HG03159 (cell line): Measurements from ENCODE around the gene GPR108.
"Not testable (repeated sequence)": the region's sequence is repeated elsewhere in the genome, so short reads cannot be mapped to it uniquely, and the experiment has no call there.

Experiments
- ATAC-seq: cut with Tn5 transposase; IDR thresholded peaks from one replicate; pipeline ENCODE4 v1.9.1; 2021; ENCODE audit warnings: mild to moderate bottlenecking, moderate library complexity; ENCODE audit not compliant: unreplicated experiment

GPR108 gene

DNA sequence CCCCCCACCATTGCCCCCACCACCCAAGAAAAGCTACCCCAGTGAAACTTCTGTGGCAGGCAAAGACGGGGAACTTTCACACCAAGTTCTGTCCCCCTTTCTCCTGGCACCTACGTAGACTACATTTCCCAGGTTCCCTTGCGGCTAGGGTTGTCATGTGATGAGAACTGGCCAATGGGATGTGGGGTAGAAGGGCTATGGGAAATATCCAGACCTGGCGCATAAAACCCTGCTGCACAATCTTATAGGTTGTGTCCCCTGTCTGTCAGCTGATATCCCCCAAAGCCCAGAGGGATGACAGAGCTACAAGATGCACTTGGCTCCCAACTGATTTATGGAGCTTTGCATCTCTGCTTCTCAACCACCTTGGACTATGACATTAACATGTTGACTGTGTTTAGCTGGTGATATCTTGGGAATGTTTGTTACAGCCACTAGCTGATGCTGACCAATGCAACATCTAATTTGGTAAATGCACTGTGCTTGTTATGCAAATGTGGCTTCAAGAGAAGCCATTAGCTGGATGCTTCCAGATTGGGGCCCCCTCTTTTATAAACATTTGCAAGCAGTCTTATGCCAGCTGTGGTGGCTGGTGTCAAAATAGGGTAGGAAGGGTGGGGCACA is 23.8 kb upstream of the GPR108 start:
- no peak for ATAC-seq

DNA sequence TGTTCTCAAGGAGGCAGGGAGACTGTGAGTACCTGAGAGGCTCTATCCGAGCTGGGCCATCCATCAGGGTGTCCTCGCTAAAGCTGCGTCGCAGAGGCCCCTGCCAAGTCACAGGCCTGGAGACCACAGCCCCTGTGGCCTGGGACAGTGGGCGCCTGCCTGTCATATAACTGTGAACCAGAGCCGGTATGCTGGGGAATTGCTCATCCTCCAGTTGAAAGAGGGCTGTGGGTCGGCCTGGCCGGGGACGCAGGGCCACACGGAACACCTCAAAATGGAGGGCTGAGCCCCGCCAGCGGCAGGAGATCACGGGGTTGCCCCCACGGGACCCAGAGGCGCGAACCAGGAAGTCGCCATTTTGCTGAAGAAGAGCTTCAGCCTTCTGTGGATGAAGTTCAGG is 23.2 kb upstream of the GPR108 start:
- no peak for ATAC-seq

DNA sequence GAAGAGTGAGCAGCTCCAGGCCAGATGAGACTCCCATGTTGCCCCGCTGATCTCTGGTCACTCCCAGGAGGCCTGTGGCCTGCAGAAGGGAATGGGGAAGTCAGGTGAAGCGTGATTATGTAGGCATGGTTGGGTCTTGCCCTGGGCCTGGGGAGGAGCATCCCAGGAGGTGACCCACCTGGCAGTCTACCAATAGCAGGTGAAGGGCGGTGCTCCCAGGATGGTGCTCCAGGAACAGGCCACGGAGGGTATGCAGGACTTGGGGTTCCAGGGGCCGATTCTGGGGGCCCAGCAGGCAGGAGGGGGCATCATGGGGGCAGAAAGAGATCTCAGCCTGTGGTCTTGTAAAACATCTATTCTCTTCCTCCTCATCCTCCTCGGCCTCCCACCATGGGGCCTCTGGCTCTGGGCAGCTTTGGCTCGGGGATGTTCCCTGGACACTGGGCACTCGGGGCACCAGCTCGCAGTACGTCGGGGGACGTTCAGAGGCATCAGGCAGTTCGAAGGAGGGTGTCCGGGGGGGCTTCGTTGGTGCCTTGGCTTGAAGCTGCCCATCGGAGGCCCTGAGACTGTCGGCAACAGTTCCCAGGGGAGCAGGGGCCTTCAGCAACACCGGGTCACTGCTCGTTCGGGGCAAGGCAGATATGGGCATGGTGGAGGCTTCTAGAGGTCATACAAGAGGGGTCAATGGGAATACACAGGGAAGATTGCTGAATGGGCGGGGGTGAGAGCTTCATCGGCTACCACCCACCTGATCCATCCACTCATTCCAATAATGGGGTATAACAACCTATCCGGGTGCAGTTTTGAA is 17.5 kb upstream of the GPR108 start:
- ATAC-seq = no peak

DNA sequence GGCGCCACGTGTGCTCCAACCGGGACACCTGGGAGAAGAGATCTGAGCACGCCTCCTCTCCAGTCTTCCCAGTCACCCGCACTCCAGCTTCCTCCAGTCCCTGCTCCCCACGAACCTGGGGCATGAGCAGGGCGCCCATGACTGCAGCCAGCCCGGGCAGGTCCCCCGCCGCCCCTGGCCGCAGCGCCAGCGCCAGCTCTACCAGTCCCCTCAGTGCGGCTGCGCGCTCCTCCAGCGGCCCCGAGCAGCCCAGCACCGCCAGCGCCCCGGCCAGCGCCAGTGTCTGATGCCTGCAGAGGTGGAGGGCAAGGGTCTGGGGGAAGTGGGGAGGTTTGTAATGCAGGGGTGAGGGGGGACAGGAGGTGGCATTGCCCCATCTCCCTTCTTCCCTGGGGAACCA is 16.8 kb upstream of the GPR108 start:
- no peak for ATAC-seq

DNA sequence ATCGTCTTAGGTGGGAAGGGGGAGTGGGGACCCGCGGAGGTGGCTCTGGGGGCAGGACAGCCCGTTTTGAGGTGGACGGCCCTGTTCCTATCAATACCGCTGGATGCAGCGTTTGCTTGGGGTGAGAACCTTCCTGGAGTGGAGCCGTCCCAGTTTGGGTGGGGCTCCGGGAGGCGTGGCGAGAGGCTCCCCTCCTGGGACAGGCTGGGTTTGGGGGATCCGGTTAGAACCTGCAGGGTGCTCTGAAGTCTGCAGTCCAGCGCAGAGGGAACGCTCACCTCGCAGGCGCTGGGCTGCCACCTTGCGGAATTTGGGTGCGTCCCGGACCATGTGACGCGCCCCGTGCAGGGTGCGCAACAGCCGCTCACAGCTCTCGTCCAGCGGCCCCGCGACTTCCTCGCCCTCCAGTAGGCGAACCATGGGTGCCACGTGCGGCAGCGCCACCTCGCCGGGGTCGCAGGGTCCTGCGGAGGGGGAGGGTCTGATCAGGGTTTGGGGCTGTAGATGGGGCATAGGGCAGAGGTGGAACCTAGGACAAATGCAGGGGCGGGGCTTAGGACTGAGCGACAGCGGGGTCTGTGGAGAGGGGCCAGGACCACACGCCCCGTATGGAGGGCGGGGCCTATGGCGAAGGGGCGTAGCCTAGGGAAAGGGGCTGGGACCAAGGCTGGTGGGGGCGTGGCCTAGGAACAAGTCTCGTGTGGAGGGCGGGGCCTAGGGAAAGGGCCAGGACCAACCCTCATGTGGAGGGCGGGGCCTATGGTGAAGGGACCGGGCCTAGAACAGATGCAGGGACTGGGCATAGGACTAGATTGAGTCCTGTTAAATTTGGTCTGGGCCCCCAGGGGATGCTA is 16.0 kb upstream of the GPR108 start:
- peak; percentile 84 for ATAC-seq

DNA sequence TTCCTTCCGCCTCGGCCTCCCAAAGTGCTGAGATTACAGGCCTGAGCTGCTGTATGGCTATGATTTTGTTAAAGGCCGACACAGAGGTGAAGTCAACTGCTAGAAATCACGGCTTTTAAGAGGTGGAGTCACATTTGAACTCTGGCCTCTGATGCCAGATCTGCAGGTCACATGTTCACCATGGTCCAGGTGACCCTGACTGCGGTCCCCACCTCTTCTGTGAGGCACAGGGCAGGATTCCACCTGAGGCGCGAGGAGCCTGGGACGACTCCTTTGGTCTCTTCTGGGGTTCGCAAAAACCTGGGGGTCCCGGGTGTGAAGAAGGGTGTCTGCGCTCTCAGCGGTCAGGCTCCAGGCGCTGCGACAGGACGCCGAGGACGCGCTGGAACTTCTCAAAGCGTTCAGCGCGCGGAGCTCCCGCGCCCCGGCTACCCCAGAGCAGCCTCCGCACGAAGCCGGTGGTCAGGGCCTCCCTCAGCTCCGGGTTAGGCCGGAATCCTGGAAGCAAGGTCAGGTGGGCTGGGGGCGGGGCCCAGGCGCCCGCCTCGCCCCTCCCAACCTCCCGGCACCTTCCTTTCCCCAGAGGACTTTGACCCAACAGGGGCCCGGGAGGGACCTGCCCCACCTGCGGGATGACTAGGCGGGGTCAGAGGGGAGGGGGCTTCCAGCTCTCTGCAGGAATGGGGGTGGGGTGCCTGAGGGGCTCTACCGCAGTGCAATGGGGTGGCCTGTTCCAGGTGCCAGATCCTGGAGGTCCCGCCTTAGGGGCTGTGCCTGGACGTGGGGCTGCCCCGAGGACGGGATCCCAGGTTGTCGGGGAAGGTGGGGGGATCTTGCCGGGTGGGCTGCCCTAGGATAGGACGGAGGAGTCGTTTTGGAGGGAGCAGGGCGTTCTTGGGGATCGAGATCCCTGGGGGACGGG is 15.1 kb upstream of the GPR108 start:
- ATAC-seq = no peak

DNA sequence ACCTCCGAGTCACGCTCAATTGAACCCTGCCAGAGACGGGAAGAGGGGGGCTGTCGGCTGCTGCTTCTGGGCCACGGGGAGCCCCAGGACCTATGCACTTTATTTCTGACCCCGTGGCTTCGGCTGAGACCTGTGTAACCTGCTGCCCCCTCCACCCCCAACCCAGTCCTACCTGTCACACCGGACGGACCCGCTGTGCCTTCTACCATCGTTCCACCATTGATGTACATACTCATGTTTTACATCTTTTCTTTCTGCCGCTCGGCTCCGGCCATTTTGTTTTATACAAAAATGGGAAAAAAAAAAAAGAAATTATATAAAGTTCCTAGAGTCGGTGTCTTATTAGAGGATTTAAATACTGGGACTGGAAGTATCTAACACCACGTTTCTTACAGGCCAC is 13.8 kb upstream of the GPR108 start:
- ATAC-seq = no peak

DNA sequence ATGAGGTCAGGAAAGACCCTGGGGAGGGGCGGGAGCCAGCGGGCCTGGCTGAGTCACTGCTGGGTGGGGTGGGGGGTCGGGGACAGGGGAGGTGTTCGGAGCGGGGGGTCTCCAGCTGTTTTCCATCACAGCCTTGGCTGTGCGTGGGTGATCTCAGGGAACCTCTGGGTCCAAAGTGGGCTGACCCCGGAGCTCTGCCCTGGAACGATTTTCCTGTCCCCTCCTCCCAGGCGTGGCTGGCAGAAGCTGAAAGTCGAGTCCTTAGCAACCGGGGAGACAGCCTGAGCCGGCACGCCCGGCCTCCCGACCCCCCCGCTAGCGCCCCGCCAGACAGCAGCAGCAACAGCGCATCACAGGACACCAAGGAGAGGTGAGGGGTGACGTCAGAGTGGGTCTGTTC is 12.7 kb upstream of the GPR108 start:
- ATAC-seq = no peak

DNA sequence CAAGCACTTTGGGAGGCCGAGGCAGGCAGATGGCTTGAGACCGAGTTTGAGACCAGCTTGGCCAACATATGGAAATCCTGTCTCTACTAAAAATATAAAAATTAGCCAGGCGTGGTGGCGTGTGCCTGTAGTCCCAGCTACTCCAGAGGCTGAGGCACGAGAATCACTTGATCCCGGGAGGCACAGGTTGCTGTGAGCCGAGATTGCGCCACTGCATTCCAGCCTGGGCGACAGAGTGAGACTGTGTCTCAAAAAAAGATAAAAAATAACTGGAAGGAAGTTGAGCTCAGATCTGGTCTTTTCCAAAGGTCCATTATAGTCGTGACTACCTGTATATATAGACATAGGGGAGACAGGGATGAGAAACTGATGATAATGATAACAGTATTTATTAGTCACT is 11.2 kb upstream of the GPR108 start:
- ATAC-seq = not testable (repeated sequence)

DNA sequence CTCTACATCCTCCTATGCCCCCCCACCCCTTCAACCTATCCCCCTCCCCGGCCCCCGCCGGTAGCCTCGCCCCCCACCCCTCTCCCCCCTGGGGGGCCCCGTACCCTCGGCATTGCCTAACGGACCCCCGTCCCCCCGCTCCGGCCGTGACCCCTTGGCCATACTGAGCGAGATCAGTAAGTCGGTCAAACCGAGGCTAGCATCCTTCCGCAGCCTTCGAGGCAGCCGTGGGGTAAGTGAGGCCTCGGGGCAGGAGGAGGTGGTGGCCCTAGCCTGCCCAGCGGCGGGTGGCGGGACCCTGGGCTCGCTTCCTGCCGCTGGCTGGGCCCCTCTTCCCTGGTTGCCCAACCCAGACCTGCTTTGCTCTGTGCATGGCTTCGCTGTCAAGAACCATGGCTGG is 8.6 kb upstream of the GPR108 start:
- ATAC-seq = no peak

DNA sequence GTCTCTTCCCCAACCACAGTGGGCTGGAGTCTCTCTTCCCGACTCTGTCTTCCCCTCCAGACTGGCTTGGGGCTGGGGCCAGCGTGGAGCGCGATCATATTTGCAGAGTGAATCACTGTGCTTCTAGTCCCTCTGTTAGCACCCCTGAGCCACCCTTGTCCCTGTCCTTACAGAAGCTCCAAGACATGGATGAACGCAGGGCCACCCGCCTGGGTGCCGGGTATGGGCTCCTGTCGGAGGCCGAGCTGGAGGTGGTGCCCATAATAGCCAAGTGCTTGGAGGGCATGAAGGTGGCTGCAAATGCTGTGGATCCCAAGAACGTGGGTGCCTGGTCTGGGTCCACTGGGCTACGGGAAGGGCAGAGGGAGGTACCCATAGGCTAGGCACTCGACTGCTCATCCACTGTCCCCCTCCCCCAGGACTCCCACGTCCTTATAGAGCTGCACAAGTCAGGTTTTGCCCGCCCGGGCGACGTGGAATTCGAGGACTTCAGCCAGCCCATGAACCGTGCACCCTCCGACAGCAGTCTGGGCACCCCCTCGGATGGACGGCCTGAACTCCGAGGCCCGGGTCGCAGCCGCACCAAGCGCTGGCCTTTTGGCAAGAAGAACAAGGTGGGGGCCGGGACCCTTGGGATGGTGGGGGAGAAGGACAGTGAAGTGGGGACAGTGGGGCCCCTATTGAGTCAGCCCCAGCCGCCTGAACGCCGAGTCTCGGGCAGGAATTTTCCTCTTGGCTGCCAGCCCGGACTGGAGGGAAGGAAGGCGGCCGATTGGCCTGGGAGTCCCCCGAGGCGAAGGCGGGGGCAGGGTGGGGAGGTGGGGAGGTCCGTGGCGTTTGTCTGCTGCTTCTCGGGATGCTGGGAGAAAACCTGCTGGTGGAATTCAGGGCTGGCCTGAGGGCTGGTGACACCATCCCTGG is 7.3 kb upstream of the GPR108 start:
- no peak for ATAC-seq

DNA sequence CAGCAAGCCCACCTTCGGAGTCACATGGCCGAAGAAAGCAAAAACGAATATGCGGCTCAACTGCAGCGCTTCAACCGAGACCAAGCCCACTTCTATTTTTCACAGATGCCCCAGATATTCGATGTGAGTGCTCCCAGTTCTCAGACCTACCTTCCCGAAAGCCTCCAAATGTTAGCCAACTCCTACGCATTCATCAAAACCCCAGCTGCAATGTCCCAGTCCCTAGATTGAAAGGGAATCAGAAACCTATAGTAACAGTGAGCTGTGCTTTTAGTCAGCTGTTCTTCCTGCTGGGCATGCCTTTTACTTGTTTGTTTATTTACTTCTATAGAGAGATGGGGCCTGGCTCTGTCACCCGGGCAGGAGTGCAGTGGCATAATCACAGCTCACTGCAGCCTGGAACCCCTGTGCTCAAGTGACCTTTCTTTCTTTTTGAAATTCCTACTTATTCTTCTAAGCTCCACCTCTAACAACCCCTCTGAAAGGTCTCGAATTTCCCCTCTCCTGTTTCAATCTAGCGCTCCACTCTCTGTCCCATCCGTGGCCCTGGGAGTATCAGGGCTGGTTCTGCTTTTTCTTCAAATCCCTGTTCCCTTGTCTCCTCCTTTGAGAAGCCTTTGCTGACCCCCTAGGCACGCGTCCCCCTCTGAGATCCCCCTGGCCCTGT is 6.5 kb upstream of the GPR108 start:
- no peak for ATAC-seq

DNA sequence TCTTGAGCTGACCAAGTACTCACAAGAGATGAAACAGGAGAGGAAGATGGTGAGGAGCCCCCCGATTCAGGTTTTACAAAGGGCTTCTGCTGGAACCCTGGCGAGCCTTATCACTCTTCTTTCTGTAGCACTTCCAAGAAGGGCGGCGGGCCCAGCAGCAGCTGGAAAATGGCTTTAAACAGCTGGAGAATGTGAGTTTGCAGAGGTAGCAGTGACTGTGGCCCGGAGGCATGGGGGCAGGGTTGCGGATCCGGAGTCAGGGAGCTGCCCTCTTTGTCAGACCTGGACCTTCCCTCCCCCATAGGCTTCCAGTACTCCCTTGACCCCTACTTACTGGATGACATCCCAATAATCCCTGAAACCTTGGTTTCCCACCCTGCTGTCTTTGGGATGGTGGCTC is 5.7 kb upstream of the GPR108 start:
- no peak for ATAC-seq

DNA sequence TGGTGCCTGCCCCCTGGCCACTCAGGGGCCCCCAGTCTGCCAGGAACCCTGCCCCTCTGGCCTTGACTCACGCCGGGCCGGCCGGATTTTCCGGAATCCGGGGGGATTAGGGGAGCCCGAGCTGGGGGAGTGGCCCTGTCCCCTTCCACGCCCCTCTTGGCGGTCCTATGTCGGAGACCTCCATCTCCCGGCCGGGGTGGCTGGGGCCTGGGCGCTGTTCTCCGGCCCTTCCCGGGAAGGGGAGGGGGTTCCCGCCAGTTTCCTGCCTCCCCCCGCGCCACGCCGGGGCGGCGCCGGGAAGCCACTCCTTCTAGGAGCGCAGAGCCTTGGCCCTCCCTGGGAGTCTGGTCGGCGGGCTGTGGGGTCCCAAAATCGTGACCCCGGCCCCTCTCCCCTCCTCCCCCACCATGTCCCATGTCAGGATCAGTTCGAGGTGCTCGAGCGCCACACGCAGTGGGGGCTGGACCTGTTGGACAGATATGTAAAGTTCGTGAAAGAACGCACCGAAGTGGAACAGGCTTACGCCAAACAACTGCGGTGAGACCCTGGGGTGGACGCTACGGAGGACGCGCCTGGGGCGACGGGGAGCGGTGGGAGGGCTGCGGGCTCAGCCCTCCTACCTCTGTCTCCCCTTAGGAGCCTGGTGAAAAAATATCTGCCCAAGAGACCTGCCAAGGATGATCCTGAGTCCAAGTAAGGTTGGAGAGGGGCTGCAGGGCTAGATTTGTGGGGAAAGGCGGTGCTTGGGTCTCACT is 3.4 kb upstream of the GPR108 start:
- ATAC-seq = no peak

DNA sequence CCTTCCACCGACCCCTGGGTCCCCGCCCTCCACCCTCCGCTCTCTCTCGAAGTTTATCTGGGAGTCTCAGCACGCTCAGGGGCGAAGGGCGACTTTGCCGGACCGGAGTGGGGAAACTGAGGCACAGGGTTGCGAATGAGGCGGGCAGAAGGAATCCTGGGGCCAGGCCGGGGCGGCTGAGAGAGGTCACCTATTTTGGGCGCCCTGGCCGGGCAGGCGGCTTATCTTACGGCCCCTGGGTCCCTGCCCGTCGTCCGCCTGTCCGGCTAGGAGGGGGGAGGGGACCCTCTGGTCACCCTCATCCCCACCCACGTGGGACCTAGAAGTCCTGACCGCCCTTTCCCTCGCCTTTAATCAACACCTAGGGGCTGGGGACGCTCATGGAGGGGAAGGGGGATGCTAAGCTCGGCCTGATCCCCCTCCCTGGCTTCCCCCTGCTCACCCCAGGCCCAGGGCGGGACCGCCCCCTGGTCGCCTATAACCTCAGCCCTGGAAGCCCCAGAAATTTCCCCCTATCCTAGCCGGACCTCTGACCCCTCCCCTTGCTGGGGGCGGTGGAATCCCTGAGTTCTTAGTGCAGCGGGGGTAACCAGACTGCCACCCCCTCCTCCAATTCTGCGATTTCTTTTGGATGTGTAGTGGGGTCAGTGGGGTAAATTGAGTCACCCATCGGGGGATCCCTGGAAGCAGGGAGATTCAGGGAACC is 2.7 kb upstream of the GPR108 start:
- ATAC-seq = no peak

DNA sequence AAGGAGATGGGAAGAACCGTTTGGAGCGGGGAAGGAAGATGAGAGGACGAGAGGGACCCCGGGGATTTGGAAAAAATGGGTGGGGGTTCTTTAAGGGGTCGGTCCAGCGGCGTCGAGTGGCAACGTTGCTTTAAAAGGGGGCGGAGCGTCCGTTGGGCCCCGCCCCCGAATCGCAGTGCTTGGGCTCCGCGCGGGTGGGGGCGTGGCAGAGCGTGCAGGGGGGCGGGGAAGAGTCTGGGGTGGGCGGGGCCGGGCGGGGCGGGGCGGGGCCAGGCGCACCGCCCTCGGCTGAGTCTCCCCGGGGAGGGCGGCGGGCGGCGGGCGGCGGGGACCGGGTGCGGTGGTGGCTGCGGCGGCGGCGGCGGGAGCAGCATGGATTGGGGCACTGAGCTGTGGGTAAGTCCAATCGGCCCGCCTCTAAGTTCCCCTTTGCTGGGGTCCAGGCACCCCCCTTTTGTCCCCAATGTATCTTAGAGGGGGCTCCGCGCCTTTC is 2.1 kb upstream of the GPR108 start, which contains the start of gene TRIP10:
TSS of gene TRIP10 (plus strand) at position 291 of the 493 bp plus-strand sequence. CDS start at position 373, 82 bp downstream.
- ATAC-seq = no peak

DNA sequence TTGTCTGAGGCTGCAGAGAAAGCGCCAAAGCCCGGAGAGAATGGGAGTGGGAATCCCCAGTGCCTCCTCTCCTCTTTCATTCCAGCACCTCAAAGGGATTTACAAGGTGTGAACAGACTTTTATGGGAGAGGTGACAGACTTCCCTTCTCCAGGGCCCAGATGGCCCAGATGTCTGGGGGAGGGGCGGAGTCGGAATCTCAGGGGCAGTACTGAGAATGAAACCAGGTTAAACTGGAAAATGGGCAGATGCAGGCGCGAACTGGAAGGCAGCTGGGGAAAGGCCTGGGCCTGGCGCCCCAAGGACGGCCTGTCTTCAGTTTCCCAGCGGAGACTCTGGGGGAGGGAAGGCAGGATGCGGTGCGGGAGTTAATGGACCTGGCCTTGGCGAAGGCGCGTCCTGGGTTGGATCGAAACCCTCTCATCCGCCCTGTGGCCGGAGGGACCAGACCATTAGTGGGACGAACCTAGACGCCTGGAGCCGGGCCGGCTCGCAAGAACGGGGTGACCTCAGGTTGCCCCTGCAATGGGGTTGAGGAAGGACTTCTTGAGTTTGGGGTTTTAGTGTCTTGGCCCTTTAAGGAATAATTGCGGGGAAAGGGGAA is 1.5 kb upstream of the GPR108 start:
- no peak for ATAC-seq
